ENCODE measurements around the gene OTULIN.

OTULIN gene

GRCh38 chr5:14744296-14745187, 80.0 kb downstream of the OTULIN start:
- DNase-seq = no peak

DNA sequence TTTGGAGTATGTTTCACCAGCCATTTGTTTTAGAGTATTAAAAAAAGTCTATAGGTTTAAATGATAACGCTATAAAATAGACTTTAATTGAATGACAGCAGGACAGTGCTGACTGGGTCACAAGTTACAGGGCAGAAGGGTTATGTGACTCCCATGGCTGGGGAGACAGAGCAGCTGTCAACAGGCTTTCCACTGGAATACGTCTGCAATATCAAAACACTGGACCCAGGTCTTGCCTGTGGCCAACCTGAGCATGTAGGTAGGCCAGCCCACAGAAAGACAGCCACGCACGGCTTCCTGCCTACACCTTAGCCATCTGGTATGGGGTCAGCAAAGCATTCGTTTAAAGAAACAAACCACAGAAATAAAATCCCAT, 80.7 kb downstream of the OTULIN start:
- DNase-seq = no peak

GRCh38 chr5:14745753-14746152, 81.2 kb downstream of the OTULIN start:
- no peak for DNase-seq

DNA sequence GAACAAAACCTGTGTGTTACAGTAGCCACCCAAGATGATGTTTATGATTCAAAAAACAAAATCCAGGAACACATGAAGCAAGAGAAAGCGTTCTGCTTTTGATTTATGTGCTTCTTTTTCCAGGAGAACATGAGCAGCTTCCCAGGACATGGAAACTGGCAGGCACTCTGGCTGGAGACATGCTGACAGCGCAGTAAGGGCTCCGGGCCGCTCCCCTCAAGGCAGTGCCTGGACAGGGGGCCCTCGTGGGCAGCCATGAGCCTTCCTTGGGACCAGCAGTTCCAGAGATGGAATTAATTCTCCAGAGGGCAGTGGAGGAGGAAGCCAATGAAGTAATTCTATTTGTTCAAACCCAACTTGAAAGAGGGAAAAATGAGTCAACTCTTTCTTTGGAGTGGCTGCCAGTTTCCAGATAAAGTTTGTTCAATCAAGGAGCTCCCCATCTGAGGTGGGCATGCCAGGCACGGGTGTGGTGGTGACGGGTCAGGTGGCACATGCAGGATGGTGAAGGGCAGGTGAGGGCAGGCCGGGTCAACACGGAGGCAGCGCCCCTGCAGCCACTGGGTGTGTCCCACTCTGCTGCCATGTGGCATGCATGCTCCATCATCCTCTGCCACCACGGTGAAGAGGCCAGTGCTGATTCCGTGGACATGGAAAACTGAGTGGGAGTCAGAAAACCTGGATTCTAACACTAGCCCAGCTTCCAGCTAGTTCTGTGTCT, 83.8 kb downstream of the OTULIN start:
- DNase-seq = no peak
